NCI-H2029 (cell line): Measurements from ENCODE around the gene EDDM13.
"Not testable (repeated sequence)": the region's sequence is repeated elsewhere in the genome, so short reads cannot be mapped to it uniquely, and the experiment has no call there.

Source experiments
- DNase-seq: peaks from one replicate; lab custom pipeline; 2025; lab: John Stamatoyannopoulos, UW

Gene EDDM13

DNA sequence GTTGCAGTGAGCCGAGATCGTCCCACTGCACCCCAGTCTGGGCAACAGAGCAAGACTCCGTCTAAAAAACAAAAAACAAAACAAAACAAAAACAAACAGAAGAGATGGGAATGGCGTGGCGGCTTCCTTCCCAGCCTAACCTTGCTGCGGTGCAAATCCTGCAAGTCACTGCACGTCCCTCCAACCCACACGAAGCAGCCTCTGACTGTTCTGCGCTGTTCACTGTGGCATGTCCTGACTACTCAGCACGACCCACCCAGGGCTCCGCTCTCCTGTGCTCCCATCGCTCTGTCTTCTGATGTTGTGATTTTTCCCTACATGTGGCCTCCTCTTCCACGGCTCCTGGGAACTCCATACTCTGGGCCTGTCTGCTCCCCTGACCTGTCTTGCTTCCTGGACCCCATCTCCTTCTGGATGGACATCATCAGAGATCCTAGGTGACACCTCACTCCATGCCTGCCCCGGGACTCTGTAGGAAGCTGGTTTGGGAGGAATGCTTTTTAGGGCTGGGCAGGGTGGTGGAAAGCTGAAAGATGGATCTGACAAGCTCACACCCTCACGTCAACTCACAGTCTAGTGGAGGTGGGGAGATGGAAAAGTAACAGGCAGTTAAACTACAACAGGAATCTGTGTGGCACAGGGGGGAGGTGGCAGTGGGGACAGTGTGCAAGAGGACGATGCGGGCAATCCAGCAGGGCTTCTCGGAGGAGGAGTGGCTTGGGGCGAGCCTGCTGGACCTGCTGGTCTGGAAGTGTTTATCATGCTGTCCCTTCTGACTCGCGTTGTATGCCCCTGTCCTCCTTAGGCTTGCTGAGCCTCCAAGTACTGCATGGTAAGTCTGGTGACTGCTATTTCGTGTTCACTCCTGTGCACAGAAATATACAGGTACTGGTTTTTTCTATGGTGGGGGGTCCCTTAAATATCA lies 23.2 kb downstream of the EDDM13 start:
- no peak for DNase-seq

DNA sequence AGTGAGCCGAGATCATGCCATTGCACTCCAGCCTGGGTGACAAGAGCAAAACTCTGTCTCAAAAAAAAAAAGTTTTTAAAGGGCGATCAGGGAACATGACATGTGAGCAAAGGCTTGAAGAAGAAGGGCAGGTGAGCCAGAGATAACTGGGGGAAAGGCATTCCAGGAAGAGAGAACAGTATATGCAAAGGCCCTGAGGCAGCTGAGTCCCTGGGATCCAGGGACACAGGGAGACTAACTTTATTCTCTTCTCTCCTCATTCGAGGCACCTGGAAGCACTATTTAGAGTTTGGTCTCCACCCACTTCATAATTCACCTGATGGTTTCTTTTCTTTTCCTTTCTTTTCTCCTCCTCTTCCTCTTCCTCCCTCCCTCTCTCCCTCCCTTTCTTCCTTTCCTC lies 24.5 kb downstream of the EDDM13 start:
- no peak for DNase-seq

DNA sequence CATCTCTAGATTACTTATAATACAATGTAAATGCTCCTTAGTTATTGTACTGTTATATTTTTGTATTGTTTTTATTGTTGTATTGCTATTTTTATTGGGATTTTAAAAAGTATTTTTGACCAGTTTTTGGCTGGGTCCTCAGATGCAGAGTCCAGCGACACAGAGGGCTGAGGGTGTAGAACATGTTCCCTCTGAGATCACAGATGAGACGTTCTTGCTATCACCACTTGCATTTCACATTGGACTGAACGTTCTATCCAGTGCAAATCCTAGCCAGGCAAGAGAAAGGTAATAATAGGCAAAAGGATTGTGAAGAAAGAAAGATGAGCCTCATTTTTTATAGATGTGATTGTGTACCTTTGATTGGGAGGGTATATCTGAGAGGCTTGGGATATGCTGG lies 27.1 kb downstream of the EDDM13 start:
- DNase-seq, result no peak

DNA sequence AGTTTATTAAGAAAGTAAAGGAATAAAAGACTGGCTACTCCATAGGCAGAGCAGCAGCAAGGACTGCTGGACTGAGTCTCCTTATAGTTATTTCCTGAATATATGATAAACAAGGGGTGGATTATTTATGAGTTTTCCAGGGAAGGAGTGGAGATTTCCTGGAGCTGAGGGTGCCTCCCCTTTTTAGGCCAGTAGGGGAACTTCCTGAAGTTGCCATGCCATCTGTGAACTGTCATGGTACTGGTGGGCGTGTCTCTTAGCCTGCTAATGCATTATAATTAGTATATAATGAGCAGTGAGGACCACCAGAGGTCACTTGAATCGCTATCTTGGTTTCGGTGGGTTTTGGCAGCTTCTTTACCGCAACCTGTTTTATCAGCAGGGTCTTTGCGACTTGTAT lies 28.6 kb downstream of the EDDM13 start:
- no peak for DNase-seq

DNA sequence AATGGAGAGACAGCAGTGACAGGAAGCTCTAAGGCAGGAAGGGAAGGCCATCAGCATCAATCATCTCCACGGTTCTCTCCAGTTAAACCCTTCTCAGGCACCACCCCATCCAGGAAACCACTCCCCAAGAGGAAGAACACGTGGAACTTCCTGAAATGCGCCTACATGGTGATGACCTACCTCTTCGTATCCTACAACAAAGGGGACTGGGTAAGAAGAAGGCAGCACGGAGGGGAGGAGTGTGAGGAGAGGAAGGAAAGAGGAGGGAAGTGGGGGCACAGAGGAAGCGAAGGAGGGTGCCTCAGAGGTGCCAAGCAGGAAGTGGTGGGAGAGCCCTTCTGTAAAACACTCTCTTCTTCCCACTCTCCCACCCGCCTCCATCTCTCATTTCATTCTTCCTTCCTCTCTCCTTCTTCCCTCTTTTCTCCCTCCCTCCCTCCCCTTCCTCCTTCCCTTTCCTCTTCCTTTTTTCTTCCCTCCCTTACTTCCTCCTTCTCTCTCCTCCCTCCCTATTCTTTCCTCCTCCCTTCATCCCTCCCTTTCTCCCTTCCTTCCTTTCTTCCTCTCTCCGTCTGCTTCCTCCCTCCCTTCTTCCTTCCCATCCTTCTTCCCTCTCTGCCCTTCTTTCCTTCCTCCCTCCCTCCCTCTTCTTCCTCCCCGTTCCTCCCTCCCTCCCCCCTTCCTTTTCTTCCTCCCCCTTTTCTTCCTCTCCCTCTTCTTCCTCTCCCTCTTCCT lies 29.5 kb downstream of the EDDM13 start:
- DNase-seq, result no peak

DNA sequence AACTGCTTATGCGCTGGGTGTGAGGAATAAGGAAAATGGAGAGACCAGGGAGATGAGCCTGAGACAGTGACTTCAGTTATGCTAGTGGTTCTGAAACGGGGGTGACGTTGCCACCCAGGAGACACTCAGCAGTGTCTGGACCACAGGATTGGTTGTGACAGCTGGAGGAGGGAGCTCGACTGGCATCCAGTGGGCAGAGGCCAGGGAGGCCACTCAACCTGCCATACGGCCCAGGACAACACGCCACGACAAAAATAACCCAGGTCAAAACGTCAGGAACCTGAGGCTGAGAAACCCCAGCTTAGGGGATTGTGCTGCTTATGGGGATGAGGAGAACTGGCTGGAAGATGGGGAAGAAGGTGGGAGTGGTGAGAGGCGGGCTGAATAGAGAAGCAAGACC lies 31.7 kb downstream of the EDDM13 start:
- DNase-seq, result no peak

DNA sequence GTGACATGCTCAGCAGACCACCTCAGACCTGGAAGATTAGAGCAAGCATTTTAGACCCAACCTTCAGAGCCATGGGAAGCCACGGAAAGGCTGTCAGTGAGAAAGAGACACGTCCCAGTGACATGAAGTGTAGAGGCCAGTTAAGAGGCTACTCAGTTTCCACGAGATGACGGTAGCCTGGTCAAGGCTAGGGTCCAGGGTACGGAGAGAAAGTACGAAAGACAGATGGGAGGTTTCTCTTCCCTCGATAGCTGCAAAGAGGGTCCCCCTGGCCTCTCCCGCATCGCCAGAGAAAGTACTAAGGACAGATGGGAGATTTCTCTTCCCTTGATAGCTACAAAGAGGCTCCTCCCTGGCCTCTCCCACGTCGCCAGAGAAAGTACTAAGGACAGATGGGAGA lies 33.5 kb downstream of the EDDM13 start:
- no peak for DNase-seq

DNA sequence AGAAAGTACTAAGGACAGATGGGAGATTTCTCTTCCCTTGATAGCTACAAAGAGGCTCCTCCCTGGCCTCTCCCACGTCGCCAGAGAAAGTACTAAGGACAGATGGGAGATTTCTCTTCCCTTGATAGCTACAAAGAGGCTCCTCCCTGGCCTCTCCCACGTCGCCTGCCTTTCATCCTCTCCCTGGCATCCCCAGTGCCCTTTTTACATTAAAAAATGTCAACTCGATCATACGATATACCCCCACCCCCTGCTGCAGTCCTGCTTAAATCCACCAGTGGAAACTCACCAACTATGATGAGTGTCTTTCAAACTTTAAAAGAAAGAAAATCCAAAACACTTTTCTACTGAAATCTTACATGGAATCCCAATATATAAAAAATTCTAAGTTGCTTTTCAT lies 34.5 kb downstream of the EDDM13 start:
- not testable (repeated sequence) for DNase-seq

DNA sequence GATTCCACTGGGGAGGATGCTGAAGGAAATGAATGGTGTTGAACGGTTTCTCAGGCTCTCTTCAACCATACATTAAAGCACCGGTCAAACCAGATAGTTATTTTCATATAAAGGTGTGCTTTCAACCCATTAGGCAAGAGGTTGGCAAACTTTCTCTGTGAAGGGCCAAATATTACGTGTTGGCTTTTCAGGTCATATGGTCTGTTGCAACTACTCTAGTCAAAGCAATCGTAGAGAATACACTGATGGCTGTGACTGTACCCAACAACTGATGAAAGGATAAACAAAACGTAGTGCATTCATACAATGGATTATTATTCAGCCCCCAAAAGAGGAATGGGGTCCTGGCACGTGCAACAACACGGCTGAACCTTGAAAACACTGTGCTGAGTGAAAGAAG lies 36.2 kb downstream of the EDDM13 start:
- no peak for DNase-seq

DNA sequence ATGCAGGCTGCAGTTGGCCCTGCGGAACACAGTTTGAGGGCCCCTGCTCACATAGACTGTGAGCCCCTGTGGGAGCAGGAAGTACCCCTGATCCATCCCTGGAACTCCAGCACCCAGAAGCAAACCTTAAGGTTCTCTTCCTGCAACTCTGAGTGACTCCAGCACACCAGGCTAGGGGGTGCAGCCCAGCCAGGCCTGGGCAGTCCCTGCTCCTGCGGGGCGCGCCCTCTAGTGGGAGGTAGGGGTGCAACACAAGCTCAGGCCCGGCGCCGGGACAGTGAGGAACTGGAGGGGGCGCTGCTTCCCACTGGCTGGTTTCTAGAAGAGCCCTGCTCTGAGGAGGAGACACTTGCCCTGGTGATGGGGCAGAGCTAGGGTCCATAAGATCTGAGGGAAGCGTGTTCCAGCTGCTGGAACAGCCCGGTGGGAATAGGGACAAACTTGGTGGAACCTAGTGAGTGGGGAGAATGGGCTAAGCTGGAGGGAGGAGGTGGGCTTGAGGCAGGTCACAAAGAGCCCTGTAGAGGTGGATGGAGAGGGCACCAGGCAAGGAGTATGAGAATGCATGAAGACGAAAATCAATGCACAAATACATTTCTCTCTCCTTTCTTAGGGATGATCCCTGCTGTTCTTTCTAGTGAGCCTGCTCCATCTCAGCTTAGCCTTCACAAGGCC lies 37.1 kb downstream of the EDDM13 start:
- peak; percentile 4 for DNase-seq

DNA sequence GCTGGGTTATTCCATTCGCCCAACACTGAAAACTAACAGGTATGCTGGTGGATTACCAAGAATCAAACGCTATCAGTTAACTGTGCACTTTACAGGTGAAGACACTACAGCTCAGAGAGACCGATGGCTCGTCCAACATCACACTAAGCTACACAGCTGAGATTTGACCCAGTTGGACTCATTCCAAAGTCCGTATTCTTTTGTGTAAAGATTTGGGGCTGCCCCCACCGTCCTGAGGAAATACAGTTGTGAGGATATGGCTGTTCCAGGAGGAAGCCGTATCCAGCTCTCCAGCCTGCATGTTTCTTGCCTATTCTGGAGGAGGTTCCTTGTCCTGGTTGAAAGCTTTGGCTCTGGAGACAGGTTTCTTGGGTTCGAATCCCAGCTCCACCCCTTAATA lies 37.9 kb downstream of the EDDM13 start:
- DNase-seq, result no peak

DNA sequence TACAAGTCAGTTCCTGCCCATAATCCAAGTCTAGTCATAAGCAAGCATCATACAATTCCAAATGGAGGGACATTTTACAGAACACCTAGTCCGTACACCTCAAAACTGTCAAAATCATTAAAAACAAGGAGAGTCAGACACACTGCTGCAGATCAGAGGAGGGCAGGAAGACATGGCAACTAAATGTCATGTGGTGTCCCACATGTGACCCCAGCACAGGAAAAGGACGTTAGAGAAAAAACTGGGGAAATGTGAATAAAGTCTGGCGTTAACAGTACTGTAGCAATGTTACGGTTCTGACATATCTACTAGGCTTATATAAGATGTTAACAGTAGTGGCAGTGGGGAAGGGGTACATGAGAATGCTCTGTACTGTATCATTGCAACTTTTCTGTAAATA lies 39.8 kb downstream of the EDDM13 start:
- DNase-seq, result no peak

DNA sequence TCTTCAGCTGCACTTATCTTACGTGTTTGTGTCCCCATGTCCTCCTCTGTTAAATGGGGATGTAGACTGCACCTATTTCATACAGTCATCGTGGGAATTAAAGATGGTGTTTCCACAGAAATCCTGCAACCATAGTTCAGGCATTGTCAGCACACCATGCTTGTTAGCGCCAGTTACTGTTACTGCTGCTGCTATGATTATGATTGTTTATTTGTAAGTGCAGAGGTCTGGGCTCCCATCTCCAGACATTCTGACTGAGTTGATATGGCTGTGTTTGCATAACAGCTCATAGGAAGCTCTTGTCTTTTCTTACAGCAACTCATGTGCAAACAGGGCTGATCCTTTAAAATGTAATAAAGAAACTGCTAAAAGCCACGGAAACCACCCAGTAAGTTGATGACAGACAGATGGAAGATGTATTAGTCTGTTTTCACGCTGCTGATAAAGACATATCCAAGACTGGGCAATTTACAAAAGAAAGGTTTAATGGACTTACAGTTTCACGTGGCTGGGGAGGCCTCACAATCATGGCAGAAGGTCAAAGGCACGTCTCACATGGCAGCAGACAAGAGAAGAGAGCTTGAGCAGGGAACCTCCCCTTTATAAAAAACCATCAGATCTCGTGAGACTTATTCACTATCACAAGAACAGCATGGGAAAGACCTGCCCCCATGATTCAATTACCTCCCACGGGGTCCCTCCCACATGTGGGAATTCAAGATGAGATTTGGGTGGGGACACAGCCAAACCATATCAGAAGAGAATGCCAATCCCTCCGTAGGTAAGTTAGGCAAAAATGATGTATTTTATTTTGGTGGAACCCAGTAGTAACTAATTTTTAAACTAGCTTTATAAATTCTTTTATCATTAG lies 40.5 kb downstream of the EDDM13 start:
- DNase-seq, result no peak

DNA sequence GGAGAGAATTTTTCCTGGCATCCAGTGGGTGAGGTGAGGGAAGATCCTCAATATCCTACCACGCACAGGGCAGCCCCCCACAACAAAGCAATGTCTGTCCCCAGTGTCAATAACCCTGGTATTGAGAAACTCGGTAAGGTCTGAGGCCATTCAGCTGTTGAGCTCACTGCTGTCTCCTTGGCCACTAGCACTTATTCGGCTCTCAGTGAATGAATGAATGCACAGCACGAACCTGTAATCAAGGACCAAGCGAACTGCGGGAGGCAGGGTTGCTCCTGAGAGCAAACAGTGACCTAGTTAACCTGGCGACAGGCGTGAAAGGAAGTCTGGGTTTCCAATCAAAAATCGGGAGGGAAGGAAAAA lies 41.5 kb downstream of the EDDM13 start:
- peak; percentile 46 for DNase-seq

DNA sequence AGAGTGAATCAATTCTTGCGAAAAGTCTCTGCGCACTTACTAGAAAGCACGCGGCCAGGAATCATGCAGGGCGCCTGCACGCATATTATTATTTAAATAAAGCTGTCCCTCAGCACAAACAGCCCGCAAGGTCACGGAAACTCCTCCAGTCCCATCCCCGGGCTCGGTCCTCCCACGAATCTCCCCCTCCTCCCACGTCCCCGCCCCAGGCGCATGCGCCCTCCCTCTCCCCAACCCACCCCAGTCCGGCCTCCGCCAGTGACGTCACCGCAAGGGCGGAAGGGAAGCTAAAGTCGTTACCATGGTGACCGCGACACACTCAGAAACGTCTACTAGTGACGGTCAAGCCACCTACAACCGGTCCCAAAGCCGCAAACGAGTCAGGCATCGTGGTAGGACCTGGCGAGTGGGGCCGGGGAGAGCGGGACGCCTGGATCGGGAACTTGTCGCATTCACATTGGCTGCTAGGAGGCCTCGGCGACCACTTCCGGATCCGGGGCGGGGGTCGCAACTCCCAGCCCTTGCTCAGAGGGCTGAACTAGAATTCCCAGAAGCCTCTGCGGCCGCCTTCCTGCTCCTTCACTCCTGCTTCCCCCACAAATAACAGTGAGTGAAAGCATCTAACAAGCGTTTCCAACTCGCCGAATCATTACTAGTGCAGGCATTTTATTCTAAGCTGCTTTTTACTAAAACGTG lies 42.0 kb downstream of the EDDM13 start, which contains the start of gene ZSCAN5A:
Gene ZSCAN5A (minus strand): TSS at position 459 of the 696 bp plus-strand sequence. CDS start 89,793 bp downstream, outside the sequence.
- peak; percentile 94 for DNase-seq

DNA sequence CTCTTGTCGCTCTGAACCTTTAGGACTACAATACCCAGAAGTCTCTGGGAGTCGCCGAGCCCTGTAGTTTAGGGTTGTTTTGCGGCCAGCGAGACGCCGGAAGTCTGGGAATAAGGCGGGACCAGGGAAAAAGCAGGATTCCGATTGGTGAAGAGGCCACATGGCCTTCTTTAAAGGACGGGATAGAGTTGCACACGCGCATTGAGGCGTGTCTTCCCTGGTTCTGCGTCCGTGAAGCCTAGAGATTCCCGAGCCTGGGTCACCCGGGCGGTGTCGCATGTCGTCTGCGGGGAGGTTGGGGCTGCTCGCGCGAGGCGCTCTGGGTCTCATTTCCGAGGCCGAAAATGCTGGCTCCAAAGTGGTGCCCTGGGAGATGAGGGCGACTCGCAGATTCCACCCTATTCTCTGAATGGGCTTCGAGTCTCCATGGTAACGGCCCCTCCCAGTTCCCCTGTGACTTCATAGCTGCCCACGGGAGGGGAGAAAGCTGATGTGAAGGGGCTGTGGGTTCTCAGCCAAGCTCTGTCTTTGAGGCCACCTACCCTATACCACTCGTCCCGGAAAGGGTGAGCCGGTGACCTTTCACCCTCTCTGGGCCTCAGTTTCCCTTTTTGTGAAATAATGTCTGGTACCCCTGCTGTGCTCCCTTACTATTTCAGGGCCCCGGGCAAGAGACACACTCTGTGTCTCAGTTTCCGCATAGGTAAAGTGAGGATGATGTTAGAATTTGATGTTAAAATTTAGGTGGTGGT lies 42.7 kb downstream of the EDDM13 start:
- peak; percentile 98 for DNase-seq

DNA sequence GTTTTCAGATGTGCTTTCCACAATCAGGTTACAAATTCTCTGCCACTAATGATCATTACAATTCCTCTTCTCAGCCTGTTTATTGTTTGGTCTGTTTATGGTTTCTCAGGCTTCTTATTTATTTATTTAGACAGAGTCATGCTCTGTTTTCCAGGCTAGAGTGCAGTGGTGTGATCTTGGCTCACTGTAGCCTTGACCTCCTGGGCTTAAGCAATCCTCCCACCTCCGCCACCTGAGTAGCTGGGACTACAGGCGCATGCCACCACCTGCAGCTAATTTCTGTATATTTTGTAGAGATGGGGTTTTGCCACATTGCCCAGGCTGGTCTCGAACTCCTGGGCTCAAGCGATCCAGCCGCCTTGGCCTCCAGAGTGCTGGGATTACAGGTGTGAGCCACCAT lies 44.2 kb downstream of the EDDM13 start:
- no peak for DNase-seq

DNA sequence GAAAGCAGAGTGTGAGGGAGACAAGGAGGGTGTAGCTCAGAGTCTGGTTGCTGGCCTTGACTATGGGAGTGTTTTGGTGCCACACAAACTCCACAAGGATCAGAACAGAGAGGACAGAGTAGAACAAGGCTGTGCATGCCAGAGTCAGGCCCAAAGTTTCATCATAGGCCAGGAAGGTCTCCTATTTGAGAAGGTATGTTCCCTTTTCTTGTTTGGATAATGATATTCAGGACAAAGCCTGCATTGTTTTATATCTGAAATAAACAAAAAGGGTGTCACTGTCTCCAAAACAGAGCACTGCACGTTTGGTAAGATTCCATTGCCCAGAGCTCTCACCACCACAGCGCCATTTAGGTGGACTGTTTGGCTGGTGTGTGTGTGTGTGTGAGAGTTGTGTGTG lies 45.2 kb downstream of the EDDM13 start:
- no peak for DNase-seq

DNA sequence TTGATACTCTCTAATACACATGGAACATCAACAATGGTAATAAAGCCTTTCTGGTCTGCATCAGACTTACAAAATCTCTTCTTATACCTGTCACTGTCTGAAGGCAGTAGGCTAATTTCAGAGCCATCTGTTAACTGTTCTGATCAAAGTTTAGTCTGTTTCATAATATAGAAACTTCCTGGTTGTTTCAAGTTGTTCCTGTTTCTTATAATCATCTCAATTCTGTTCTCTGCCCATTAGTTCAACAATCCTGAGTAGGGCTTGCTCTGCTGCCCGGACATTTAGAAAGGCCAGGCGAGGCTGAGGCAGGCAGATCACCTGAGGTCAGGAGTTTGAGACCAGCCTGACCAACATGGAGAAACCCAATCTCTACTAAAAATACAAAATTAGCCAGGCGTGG lies 47.4 kb downstream of the EDDM13 start:
- DNase-seq, result no peak

DNA sequence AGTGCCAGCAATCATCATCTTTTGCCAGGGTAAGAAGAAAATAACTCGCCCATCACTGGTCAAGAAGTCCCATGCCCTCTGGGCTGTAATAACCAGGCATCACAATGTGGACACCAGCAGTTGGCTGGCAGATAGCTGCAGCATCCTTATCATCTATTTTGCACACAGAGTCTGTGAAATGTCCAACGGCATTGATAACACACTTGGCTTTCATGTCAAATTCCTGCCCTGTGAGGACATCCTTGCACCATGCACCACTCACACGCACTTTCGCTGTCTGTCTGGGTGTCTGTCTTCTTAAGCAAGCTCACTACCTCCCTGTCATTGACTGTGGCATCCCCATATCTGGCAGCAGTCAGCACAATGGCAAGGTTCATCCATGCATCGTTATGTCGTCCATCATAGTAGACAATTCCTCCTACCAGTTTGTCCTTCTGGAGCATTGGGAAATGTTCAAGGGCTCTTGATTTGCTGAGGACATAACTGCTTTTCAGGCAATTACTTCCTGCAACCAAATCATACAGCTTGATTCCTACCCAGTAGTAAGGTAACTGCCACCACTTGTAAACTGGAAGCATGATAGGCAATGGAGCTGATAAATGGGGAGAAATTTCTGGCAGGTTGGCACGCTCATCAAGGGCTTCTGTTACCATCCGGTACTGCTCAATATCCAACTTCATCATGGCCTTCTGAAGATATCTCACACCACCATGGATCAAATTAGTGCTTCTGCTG lies 48.9 kb downstream of the EDDM13 start:
- no peak for DNase-seq
